GM12878 (cell line): ENCODE results near the gene XPC. TPM values are rescaled to one million over a fixed set of nuclear protein-coding genes. Genes with fewer than 3 reads are reported as not detected.

ENCODE experiments used
- ATAC-seq: fragments of 200-7000 bp; cut with Tn5 transposase; 3 replicates; pipeline ENCODE4 v1.9.1; 2020; ENCODE audit warnings: mild to moderate bottlenecking, moderate library complexity
- BruUV-seq: library from RNA; stranded (reverse); fragments of 400-500 nt; replicated peaks from 2 replicates; lab custom pipeline; 2021; lab: Mats Ljungman, UMichigan
- CTCF ChIA-PET: fragments of 300-600 bp; sonication (Branson Sonifier 250); formaldehyde crosslinking; extraction: SDS; loops from one replicate; lab custom pipeline; 2021; ENCODE audit warnings: inconsistent platforms; lab: Yijun Ruan, JAX
- POLR2A ChIA-PET: fragments of 350-600 bp; formaldehyde crosslinking; extraction: SDS; loops from one replicate; lab custom pipeline; 2021; ENCODE audit warnings: inconsistent platforms; lab: Charles Lee
- RAD21 ChIA-PET: fragments of 300-600 bp; sonication (Branson Sonifier 250); formaldehyde crosslinking; loops from one replicate; lab custom pipeline; 2023; ENCODE audit warnings: antibody characterized with exemption; ENCODE audit not compliant: unreplicated experiment; lab: Charles Lee
- SMC1A ChIA-PET: fragments of 300-600 bp; sonication (Branson Sonifier 250); formaldehyde crosslinking; loops from one replicate; lab custom pipeline; 2023; ENCODE audit not compliant: unreplicated experiment, uncharacterized antibody; lab: Charles Lee
- DNase-seq: peaks from one replicate; pipeline ENCODE4 v3.0.0-alpha.2; 2011; ENCODE audit warnings: low read depth, low spot score
- FAIRE-seq: peaks from 3 replicates; lab custom pipeline; 2011; peaks lifted over from hg19 to GRCh38; lab: Jason Lieb, UNC
- H2AFZ ChIP-seq: 2 replicates; pipeline ENCODE4 v1.6.0; 2011; ENCODE audit warnings: low read depth, low read length, control low read depth; ENCODE audit not compliant: control insufficient read depth
- H3K27ac ChIP-seq: 2 replicates; pipeline ENCODE4 v1.5.1; 2011; ENCODE audit warnings: control low read depth; ENCODE audit not compliant: control insufficient read depth, insufficient read depth
- H3K27me3 ChIP-seq, 2 experiments: replicated peaks in 1 of 2; 2 replicates each; pipeline versions ENCODE4 v1.6.0 to v1.6.1; 2011; ENCODE audit warnings: low read length in 1 of 2; ENCODE audit not compliant: control insufficient read depth in 2 of 2, insufficient read depth in 2 of 2
- H3K36me3 ChIP-seq, 2 experiments: 2 replicates each; pipeline ENCODE4 v1.5.1; 2011; ENCODE audit warnings: low read length in 1 of 2; ENCODE audit not compliant: control insufficient read depth in 2 of 2, insufficient read depth in 2 of 2
- H3K4me1 ChIP-seq: 2 replicates; pipeline ENCODE4 v1.6.1; 2011; ENCODE audit warnings: mild to moderate bottlenecking, low read length, moderate library complexity, mixed read lengths; ENCODE audit not compliant: control insufficient read depth, insufficient read depth
- H3K4me2 ChIP-seq: 2 replicates; pipeline ENCODE4 v1.6.0; 2011; ENCODE audit warnings: control low read depth; ENCODE audit not compliant: control insufficient read depth, insufficient read depth
- H3K4me3 ChIP-seq: fragments of 200-600 bp; sonication (generic); 2 replicates; pipeline ENCODE4 v1.5.1; 2016
- H3K79me2 ChIP-seq: 2 replicates; pipeline ENCODE4 v1.6.0; 2011; ENCODE audit warnings: low read length; ENCODE audit not compliant: control insufficient read depth, insufficient read depth
- H3K9ac ChIP-seq: 2 replicates; pipeline ENCODE4 v1.8.0; 2011; ENCODE audit warnings: low read length, control low read depth, mixed read lengths; ENCODE audit not compliant: control insufficient read depth, insufficient read depth
- H3K9me3 ChIP-seq: replicated peaks from 3 replicates; pipeline ENCODE4 v1.5.1; 2011; ENCODE audit warnings: mild to moderate bottlenecking, low read length; ENCODE audit not compliant: control insufficient read depth, insufficient read depth
- H4K20me1 ChIP-seq: 2 replicates; pipeline ENCODE4 v1.6.0; 2011; ENCODE audit not compliant: control insufficient read depth, insufficient read depth
- ASH2L ChIP-seq: fragments of 300-600, 200-600 bp; sonication (generic); IDR thresholded peaks from 2 replicates; pipeline ENCODE4 v1.6.1; 2017; ENCODE audit warnings: low read depth, mild to moderate bottlenecking, borderline replicate concordance
- CUX1 ChIP-seq: IDR thresholded peaks from 2 replicates; pipeline ENCODE4 v1.6.1; 2012; ENCODE audit warnings: improper control_type of control experiment, low read depth, low read length; ENCODE audit not compliant: insufficient replicate concordance
- FOXK2 ChIP-seq: fragments of 450-650 bp; IDR thresholded peaks from 2 replicates; pipeline ENCODE4 v1.6.1; 2017; ENCODE audit warnings: mild to moderate bottlenecking, moderate library complexity
- GATAD2B ChIP-seq: fragments of 450-650 bp; conservative IDR thresholded peaks from 2 replicates; pipeline ENCODE4 v1.6.1; 2017; ENCODE audit warnings: low read depth, mild to moderate bottlenecking, moderate library complexity
- NR2F1 ChIP-seq: fragments of 450-650 bp; conservative IDR thresholded peaks from 2 replicates; pipeline ENCODE4 v1.6.1; 2017; ENCODE audit warnings: mild to moderate bottlenecking
- POLR2AphosphoS2 ChIP-seq: IDR thresholded peaks from 2 replicates; pipeline ENCODE4 v1.6.1; 2011; ENCODE audit warnings: low read depth, mild to moderate bottlenecking, low read length, improper control_type of control experiment, moderate library complexity
- RAD51 ChIP-seq: fragments of 450-650 bp; IDR thresholded peaks from 2 replicates; pipeline ENCODE4 v1.6.1; 2016; ENCODE audit warnings: moderate library complexity, mild to moderate bottlenecking, inconsistent platforms
- RELB ChIP-seq: fragments of 450-650 bp; IDR thresholded peaks from 2 replicates; pipeline ENCODE4 v1.6.1; 2017; ENCODE audit warnings: low read depth, mild to moderate bottlenecking, moderate library complexity
- RFX5 ChIP-seq: IDR thresholded peaks from 2 replicates; pipeline ENCODE4 v1.6.1; 2011; ENCODE audit warnings: low read depth, low read length, improper control_type of control experiment
- STAT1 ChIP-seq: fragments of 450-650 bp; conservative IDR thresholded peaks from 2 replicates; pipeline ENCODE4 v1.6.1; 2014; ENCODE audit warnings: antibody characterized with exemption, mild to moderate bottlenecking
- WGBS: methylation state at CpG from one replicate; pipeline ENCODE4 v1.1.6; 2016; ENCODE audit warnings: low lambda C conversion rate; ENCODE audit not compliant: insufficient replicate concordance, insufficient coverage; ENCODE audit errors: missing lambda C conversion rate; 5-methylcytosine and 5-hydroxymethylcytosine counted together
- in situ Hi-C: fragments of 300-500 bp; cut with MboI; formaldehyde crosslinking; loops from 9 replicates; pipeline ENCODE4 v1.14.3; 2018; ENCODE audit warnings: mixed read lengths
- intact Hi-C: fragments of 100-400 bp; cut with micrococcal nuclease; formaldehyde crosslinking; loops from one replicate; pipeline ENCODE4 v1.14.2; 2022; ENCODE audit not compliant: unreplicated experiment
- polyA plus RNA-seq, 11 experiments: library from polyadenylated mRNA; depleted of rRNA in 4 of 11; unstranded in 6 of 11; stranded (reverse) in 5 of 11; fragments of >200 nt; fragmentation: Nextera tagmentation in 4 of 11; fragmentation: Illumina TruSeq in 1 of 11; extraction: Ambion mirVana in 4 of 11; extraction: Trizol in 1 of 11; gene quantifications; 1 replicate in 1 of 11; 2 replicates in 10 of 11; pipeline versions ENCODE4 v1.2.1 to v1.2.3, GENCODE V29; 2011 to 2016; ENCODE audit warnings: inconsistent platforms in 2 of 11, missing spikeins in 2 of 11, low read depth in 1 of 11
- total RNA-seq, 4 experiments: library from RNA; depleted of rRNA in 3 of 4; stranded (reverse); fragments of >200 nt in 3 of 4; fragmentation: Illumina TruSeq in 1 of 4; extraction: Trizol in 1 of 4; gene quantifications; 2 replicates each; pipeline versions ENCODE4 v1.2.1 to v1.2.3, GENCODE V29; 2013 to 2021

XPC gene
- total and polyA plus RNA-seq, 10 of the 15 experiments (the other 5 are each of a cell fraction or from before 2014, with no cell fraction given) = 4.0 to 48.3 (median 29.8) TPM

- no peak for ATAC-seq
- no peaks in the 10 kb centered on the region for H3K9me3 ChIP-seq
- ChIA-PET SMC1A (no interaction called here), POLR2A (no interaction called here), RAD21 (no interaction called here), CTCF (no interaction called here)
- 92% methylated on average over 9 of the region's 9 CpGs for WGBS
- in situ Hi-C loops (no loop called here), intact Hi-C loops (no loop called here)
- H3K4me1 ChIP-seq = no peaks in the 10 kb centered on the region
- no TSS peak for BruUV-seq
- no peak overlapping the region for H2AFZ ChIP-seq
- H3K79me2 ChIP-seq = no peaks in the 10 kb centered on the region
- H4K20me1 ChIP-seq = no peaks in the 10 kb centered on the region
- no peak for DNase-seq
- no peak for FAIRE-seq
- no peak overlapping the region for H3K4me2 ChIP-seq
- no peak overlapping the region for H3K27ac ChIP-seq
- peaks cover 13 to 20% of the 10 kb centered on the region in 2 experiments for H3K36me3 ChIP-seq
- H3K4me3 ChIP-seq = no peak overlapping the region
- TF ChIP-seq GATAD2B (no peak), ASH2L (no peak), FOXK2 (no peak), CUX1 (no peak), POLR2AphosphoS2 (no peak), NR2F1 (no peak), STAT1 (no peak), RAD51 (no peak), RFX5 (no peak), RELB (no peak)
- no peak overlapping the region for H3K9ac ChIP-seq
- no peaks in the 10 kb centered on the region for H3K27me3 ChIP-seq
Observed at GRCh38 chr3:14150491-14151230, 27.7 kb downstream of the XPC start.
